Fibroblast of lung (primary cell): ENCODE data around the gene SMARCA4. TPM values are rescaled to one million over a fixed set of nuclear protein-coding genes. Genes with fewer than 3 reads are reported as not detected.

Experiments
- DNase-seq, 2 donors: peaks; one replicate each; pipeline versions ENCODE4 v3.0.0 to v3.0.0-alpha.2; 2010; ENCODE audit warnings: low read depth in 2 of 2
- H2AFZ ChIP-seq: 2 replicates; pipeline ENCODE4 v1.5.1; 2012; ENCODE audit warnings: low read length, control low read depth, inconsistent platforms
- H3K27ac ChIP-seq: 2 replicates; pipeline ENCODE4 v1.5.1; 2011; ENCODE audit warnings: low read length, control low read depth; ENCODE audit not compliant: insufficient read depth
- H3K27me3 ChIP-seq: 2 replicates; pipeline ENCODE4 v1.5.1; 2011; ENCODE audit warnings: mild to moderate bottlenecking, low read length; ENCODE audit not compliant: control insufficient read depth, insufficient read depth
- H3K36me3 ChIP-seq: 2 replicates; pipeline ENCODE4 v1.5.1; 2011; ENCODE audit warnings: low read length; ENCODE audit not compliant: control insufficient read depth, insufficient read depth
- H3K4me1 ChIP-seq: 2 replicates; pipeline ENCODE4 v1.5.1; 2011; ENCODE audit warnings: low read length; ENCODE audit not compliant: control insufficient read depth, insufficient read depth; ENCODE audit errors: extremely low read depth
- H3K4me2 ChIP-seq: 2 replicates; pipeline ENCODE4 v1.5.1; 2011; ENCODE audit warnings: low read length, control low read depth; ENCODE audit not compliant: insufficient read depth; ENCODE audit errors: extremely low read depth
- H3K4me3 ChIP-seq, 4 experiments: fragments of 200-600 bp in 1 of 4; sonication (generic) in 1 of 4; replicated peaks in 1 of 4; 2 replicates each; pipeline ENCODE4 v1.5.1; 2011 to 2016; ENCODE audit warnings: low read length in 4 of 4, low read depth in 3 of 4, mild to moderate bottlenecking in 3 of 4, control low read depth in 2 of 4, inconsistent platforms in 1 of 4, mixed read lengths in 1 of 4; ENCODE audit not compliant: insufficient read depth in 1 of 4; ENCODE audit errors: control extremely low read depth in 1 of 4
- H3K79me2 ChIP-seq: 2 replicates; pipeline ENCODE4 v1.5.1; 2012; ENCODE audit warnings: mild to moderate bottlenecking, low read length, inconsistent platforms; ENCODE audit not compliant: control insufficient read depth, insufficient read depth
- H3K9ac ChIP-seq: 2 replicates; pipeline ENCODE4 v1.5.1; 2011; ENCODE audit warnings: mild to moderate bottlenecking, low read length, control low read depth; ENCODE audit not compliant: insufficient read depth
- H3K9me3 ChIP-seq: 2 replicates; pipeline ENCODE4 v1.5.1; 2012; ENCODE audit warnings: low read depth, low read length; ENCODE audit not compliant: control insufficient read depth, insufficient read depth
- H4K20me1 ChIP-seq: 2 replicates; pipeline ENCODE4 v1.5.1; 2011; ENCODE audit warnings: low read length; ENCODE audit not compliant: control insufficient read depth, insufficient read depth; ENCODE audit errors: extremely low read depth
- CTCF ChIP-seq, 2 donors: IDR thresholded peaks in 1 of 2; conservative IDR thresholded peaks in 1 of 2; 1 replicate in 1 of 2; 2 replicates in 1 of 2; pipeline ENCODE4 v1.5.1; 2011 to 2012; ENCODE audit warnings: low read length in 2 of 2, control low read depth in 1 of 2, inconsistent platforms in 1 of 2, low read depth in 1 of 2, mild to moderate bottlenecking in 1 of 2
- EZH2 ChIP-seq: IDR thresholded peaks from 2 replicates; pipeline ENCODE4 v1.5.1; 2012; ENCODE audit warnings: low read length, control low read depth, mild to moderate bottlenecking; ENCODE audit errors: missing control alignments
- polyA plus RNA-seq, 2 donors: library from polyadenylated mRNA; depleted of rRNA in 1 of 2; stranded (reverse) in 1 of 2; unstranded in 1 of 2; fragments of >200 nt; gene quantifications; 2 replicates each; pipeline ENCODE4 v1.2.1, GENCODE V29; 2011 to 2012; ENCODE audit warnings: missing spikeins in 1 of 2
- total RNA-seq: library from RNA; depleted of rRNA; stranded (reverse); fragments of >200 nt; gene quantifications from 2 replicates; pipeline ENCODE4 v1.2.1, GENCODE V29; 2014

Gene SMARCA4
- total and polyA plus RNA-seq, 2 donors (not counting 1 experiment from before 2014, with no cell fraction given), result 28.1 to 61.1 TPM

- no peaks in the 10 kb centered on the region for H3K27me3 ChIP-seq
- no peak overlapping the region for H3K9ac ChIP-seq
- H4K20me1 ChIP-seq, result no peaks in the 10 kb centered on the region
- H3K4me1 ChIP-seq, result peaks cover 8% of the 10 kb centered on the region
- no peak overlapping the region for H3K4me2 ChIP-seq
- H3K9me3 ChIP-seq, result no peaks in the 10 kb centered on the region
- H3K79me2 ChIP-seq, result no peaks in the 10 kb centered on the region
- no peak for TF ChIP-seq EZH2
- no peak for TF ChIP-seq CTCF (conservative IDR thresholded peaks at IDR 0.05 in 1 of 2, IDR thresholded peaks at IDR 0.05 in 1 of 2; ENCODE audit: low read depth in 1 of 2, low read length in 2 of 2)
- no peak overlapping the region for H3K27ac ChIP-seq
- no peak overlapping the region for H2AFZ ChIP-seq
- no peak overlapping the region for H3K4me3 ChIP-seq
- H3K36me3 ChIP-seq, result no peaks in the 10 kb centered on the region
- DNase-seq, result no peak
Observed at GRCh38 chr19:11079999-11080398, 119.2 kb downstream of the SMARCA4 start.

- peak overlapping the region; percentile 99 for H3K27ac ChIP-seq
- H4K20me1 ChIP-seq, result peaks cover 2% of the 10 kb centered on the region
- peak overlapping the region in 1 of 4 experiments; percentile 82 for H3K4me3 ChIP-seq
- no peak for TF ChIP-seq EZH2
- no peak for TF ChIP-seq CTCF (conservative IDR thresholded peaks at IDR 0.05 in 1 of 2, IDR thresholded peaks at IDR 0.05 in 1 of 2; ENCODE audit: low read depth in 1 of 2, low read length in 2 of 2)
- no peaks in the 10 kb centered on the region for H3K9me3 ChIP-seq
- peaks cover 16% of the 10 kb centered on the region for H3K4me1 ChIP-seq
- H3K27me3 ChIP-seq, result no peaks in the 10 kb centered on the region
- peaks cover 6% of the 10 kb centered on the region for H3K36me3 ChIP-seq
- peaks cover 36% of the 10 kb centered on the region for H3K79me2 ChIP-seq
- no peak overlapping the region for H2AFZ ChIP-seq
- no peak for DNase-seq
- peak overlapping the region; percentile 91 for H3K4me2 ChIP-seq
- H3K9ac ChIP-seq, result no peak overlapping the region
Observed at GRCh38 chr19:11087870-11088505, 127.2 kb downstream of the SMARCA4 start.

- TF ChIP-seq EZH2, result no peak
- TF ChIP-seq CTCF (conservative IDR thresholded peaks at IDR 0.05 in 1 of 2, IDR thresholded peaks at IDR 0.05 in 1 of 2; ENCODE audit: low read depth in 1 of 2, low read length in 2 of 2), result no peak
- Histone ChIP-seq H3K4me3 (peak overlapping the region; percentile 57 to 90 (median 78)), H3K4me2 (peak overlapping the region; percentile 91), H2AFZ (no peak overlapping the region), H3K4me1 (peaks cover 16% of the 10 kb centered on the region), H3K36me3 (peaks cover 7% of the 10 kb centered on the region), H3K27me3 (no peaks in the 10 kb centered on the region), H3K27ac (peak overlapping the region; percentile 99), H3K9ac (peak overlapping the region; percentile 93), H3K79me2 (peaks cover 43% of the 10 kb centered on the region), H4K20me1 (peaks cover 2% of the 10 kb centered on the region), H3K9me3 (no peaks in the 10 kb centered on the region)
- DNase-seq, result peak in 1 of 2 donors; percentile 64
Observed at GRCh38 chr19:11088506-11089253, 127.8 kb downstream of the SMARCA4 start.
